Suprapubic skin (tissue), 2 donors: ENCODE results near the gene CCM2.

Experiments used
- EP300 ChIP-seq: sonication (generic); formaldehyde crosslinking; IDR thresholded peaks from one replicate; pipeline ENCODE4 v1.6.1; 2017; ENCODE audit warnings: antibody characterized with exemption
- POLR2A ChIP-seq, 2 donors: fragments of 450-650 bp; IDR thresholded peaks; one replicate each; pipeline ENCODE4 v1.6.1; 2017; ENCODE audit warnings: antibody characterized with exemption in 2 of 2, mild to moderate bottlenecking in 2 of 2, moderate library complexity in 2 of 2

- TF ChIP-seq POLR2A (IDR thresholded peaks at IDR 0.05) (no peak), EP300 (no peak)
These were observed 27.2 kb downstream of the CCM2 start for GRCh38 chr7:45026984-45027773.
